Upper lobe of left lung (tissue), 4 donors: Measurements from ENCODE around the gene THUMPD2.

Experiments
- EP300 ChIP-seq, 4 donors: sonication (generic); formaldehyde crosslinking; IDR thresholded peaks; one replicate each; pipeline ENCODE4 v1.5.1; 2017; ENCODE audit warnings: antibody characterized with exemption in 4 of 4, control low read depth in 2 of 4
- POLR2A ChIP-seq, 4 donors: fragments of 450-650 bp; IDR thresholded peaks; one replicate each; pipeline ENCODE4 v1.5.1; 2016 to 2017; ENCODE audit warnings: antibody characterized with exemption in 4 of 4, mild to moderate bottlenecking in 2 of 4
- POLR2AphosphoS5 ChIP-seq, 2 donors: sonication (generic); formaldehyde crosslinking; IDR thresholded peaks; one replicate each; pipeline ENCODE4 v1.5.1; 2017; ENCODE audit warnings: antibody characterized with exemption in 2 of 2
- TF ChIP-seq, protein P1 (sequence below), 6 experiments: fragments of 450-650 bp in 4 of 6; fragments of 200-600 bp in 2 of 6; sonication (generic) in 2 of 6; IDR thresholded peaks; one replicate each; pipeline ENCODE4 v1.5.1; 2016 to 2019; ENCODE audit warnings: antibody characterized with exemption in 6 of 6

DNA sequence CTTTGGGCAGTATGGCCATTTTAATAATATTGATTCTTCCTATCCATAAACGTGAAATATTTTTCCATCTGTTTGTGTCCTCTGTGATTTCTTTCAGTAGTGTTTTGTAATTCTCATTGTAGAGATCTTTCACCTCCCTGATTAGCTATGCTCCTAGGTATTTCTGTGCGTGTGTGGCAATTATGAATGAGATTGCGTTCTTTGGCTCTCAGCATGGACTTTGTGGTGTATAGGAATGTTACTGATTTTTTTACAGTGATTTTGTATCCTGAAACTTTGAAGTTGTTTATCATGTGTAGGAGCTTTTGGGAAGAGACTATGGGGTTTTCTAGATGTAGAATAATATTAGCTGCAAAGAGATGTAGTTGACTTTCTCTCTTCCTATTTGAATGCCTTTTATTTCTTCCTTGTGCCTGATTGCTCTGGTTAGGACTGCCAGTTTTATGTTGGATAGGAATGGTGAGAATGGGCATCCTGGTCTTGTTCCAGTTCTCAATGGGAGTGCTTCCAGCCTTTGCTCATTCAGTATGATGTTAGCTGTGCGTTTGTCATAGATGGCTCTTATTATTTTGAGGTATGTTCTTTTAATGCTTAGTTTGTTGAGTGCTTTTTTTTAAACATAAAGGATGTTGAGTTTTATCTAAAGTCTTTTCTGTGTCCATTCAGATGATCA, 27.0 kb upstream of the THUMPD2 start:
- TF ChIP-seq POLR2AphosphoS5 (IDR thresholded peaks at IDR 0.05) (no peak), POLR2A (IDR thresholded peaks at IDR 0.05) (no peak), EP300 (IDR thresholded peaks at IDR 0.05) (no peak)
- TF ChIP-seq, protein P1, sequence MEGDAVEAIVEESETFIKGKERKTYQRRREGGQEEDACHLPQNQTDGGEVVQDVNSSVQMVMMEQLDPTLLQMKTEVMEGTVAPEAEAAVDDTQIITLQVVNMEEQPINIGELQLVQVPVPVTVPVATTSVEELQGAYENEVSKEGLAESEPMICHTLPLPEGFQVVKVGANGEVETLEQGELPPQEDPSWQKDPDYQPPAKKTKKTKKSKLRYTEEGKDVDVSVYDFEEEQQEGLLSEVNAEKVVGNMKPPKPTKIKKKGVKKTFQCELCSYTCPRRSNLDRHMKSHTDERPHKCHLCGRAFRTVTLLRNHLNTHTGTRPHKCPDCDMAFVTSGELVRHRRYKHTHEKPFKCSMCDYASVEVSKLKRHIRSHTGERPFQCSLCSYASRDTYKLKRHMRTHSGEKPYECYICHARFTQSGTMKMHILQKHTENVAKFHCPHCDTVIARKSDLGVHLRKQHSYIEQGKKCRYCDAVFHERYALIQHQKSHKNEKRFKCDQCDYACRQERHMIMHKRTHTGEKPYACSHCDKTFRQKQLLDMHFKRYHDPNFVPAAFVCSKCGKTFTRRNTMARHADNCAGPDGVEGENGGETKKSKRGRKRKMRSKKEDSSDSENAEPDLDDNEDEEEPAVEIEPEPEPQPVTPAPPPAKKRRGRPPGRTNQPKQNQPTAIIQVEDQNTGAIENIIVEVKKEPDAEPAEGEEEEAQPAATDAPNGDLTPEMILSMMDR (IDR thresholded peaks at IDR 0.05): no peak
